Smooth muscle cell (in vitro differentiated cells): ENCODE data around the gene KCNK7. TPM values are rescaled to one million over a fixed set of nuclear protein-coding genes. Genes with fewer than 3 reads are reported as not detected.

Source experiments
- DNase-seq: peaks from one replicate; lab custom pipeline; 2025; ENCODE audit not compliant: unreplicated experiment; lab: John Stamatoyannopoulos, UW
- H2AFZ ChIP-seq: fragments of 200-600 bp; sonication (generic); 2 replicates; pipeline ENCODE4 v1.6.0; 2016; ENCODE audit warnings: antibody characterized with exemption, low read depth, mild to moderate bottlenecking
- H3F3A ChIP-seq: fragments of 200-600 bp; sonication (generic); 2 replicates; pipeline ENCODE4 v1.6.0; 2017; ENCODE audit warnings: antibody characterized with exemption, low read depth
- H3K27ac ChIP-seq: fragments of 200-600 bp; sonication (generic); 2 replicates; pipeline ENCODE4 v1.5.1; 2016; ENCODE audit warnings: low read depth, mild to moderate bottlenecking
- H3K27me3 ChIP-seq: fragments of 200-600 bp; sonication (generic); 2 replicates; pipeline ENCODE4 v1.6.1; 2016; ENCODE audit warnings: low read depth, mild to moderate bottlenecking
- H3K36me3 ChIP-seq: fragments of 200-600 bp; sonication (generic); 2 replicates; pipeline ENCODE4 v1.5.1; 2016; ENCODE audit warnings: low read depth
- H3K4me1 ChIP-seq: fragments of 200-600 bp; sonication (generic); 2 replicates; pipeline ENCODE4 v1.5.1; 2016; ENCODE audit warnings: low read depth
- H3K4me2 ChIP-seq: fragments of 200-600 bp; sonication (generic); 2 replicates; pipeline ENCODE4 v1.6.0; 2016; ENCODE audit warnings: mild to moderate bottlenecking
- H3K4me3 ChIP-seq: fragments of 200-600 bp; sonication (generic); 2 replicates; pipeline ENCODE4 v1.5.1; 2016; ENCODE audit warnings: mild to moderate bottlenecking
- H3K79me2 ChIP-seq: fragments of 200-600 bp; sonication (generic); 2 replicates; pipeline ENCODE4 v1.6.0; 2016; ENCODE audit warnings: low read depth, mild to moderate bottlenecking
- H3K9ac ChIP-seq: fragments of 200-600 bp; sonication (generic); 2 replicates; pipeline ENCODE4 v1.6.0; 2016; ENCODE audit warnings: low read depth
- H3K9me3 ChIP-seq: fragments of 200-600 bp; sonication (generic); replicated peaks from 2 replicates; pipeline ENCODE4 v1.5.1; 2016; ENCODE audit warnings: low read depth
- H4K20me1 ChIP-seq: fragments of 200-600 bp; sonication (generic); 2 replicates; pipeline ENCODE4 v1.6.0; 2016; ENCODE audit warnings: low read depth
- CTCF ChIP-seq: fragments of 200-600 bp; sonication (generic); IDR thresholded peaks from 2 replicates; pipeline ENCODE4 v1.5.1; 2017; ENCODE audit warnings: borderline replicate concordance, mild to moderate bottlenecking, antibody characterized with exemption; ENCODE audit not compliant: insufficient read depth, poor library complexity, severe bottlenecking
- WGBS: methylation state at CpG from one replicate; pipeline ENCODE4 v1.1.7; 2016; ENCODE audit warnings: low lambda C conversion rate; 5-methylcytosine and 5-hydroxymethylcytosine counted together
- polyA plus RNA-seq: library from polyadenylated mRNA; unstranded; fragments of >200 nt; fragmentation: Nextera tagmentation; extraction: Ambion mirVana; gene quantifications from 2 replicates; pipeline ENCODE4 v1.2.1, GENCODE V29; 2016
- total RNA-seq: library from RNA; depleted of rRNA; stranded (reverse); fragments of >200 nt; gene quantifications from 2 replicates; pipeline ENCODE4 v1.2.3, GENCODE V29; 2014

Gene KCNK7
- total and polyA plus RNA-seq, 2 experiments from 2014 or later: not detected

GRCh38 chr11:65634905-65635731 is 39.5 kb upstream of the KCNK7 start:
- DNase-seq: no peak
- Histone ChIP-seq H2AFZ (no peak overlapping the region), H3K4me1 (peaks cover 13% of the 10 kb centered on the region), H3K4me2 (no peak overlapping the region), H3K27me3 (no peaks in the 10 kb centered on the region), H3K27ac (no peak overlapping the region), H3K36me3 (no peaks in the 10 kb centered on the region), H3K9ac (no peak overlapping the region), H4K20me1 (peaks cover 14% of the 10 kb centered on the region), H3K79me2 (no peaks in the 10 kb centered on the region), H3K9me3 (no peaks in the 10 kb centered on the region), H3K4me3 (no peak overlapping the region), H3F3A (peaks cover 11% of the 10 kb centered on the region)
- no peak for TF ChIP-seq CTCF
- 96% methylated on average over 36 of the region's 46 CpGs for WGBS

GRCh38 chr11:65634440-65634839 is 38.8 kb upstream of the KCNK7 start:
- Histone ChIP-seq H3K27me3 (no peaks in the 10 kb centered on the region), H2AFZ (no peak overlapping the region), H3K9me3 (no peaks in the 10 kb centered on the region), H3K4me2 (no peak overlapping the region), H3K36me3 (no peaks in the 10 kb centered on the region), H3K4me1 (peaks cover 13% of the 10 kb centered on the region), H4K20me1 (peaks cover 14% of the 10 kb centered on the region), H3K79me2 (no peaks in the 10 kb centered on the region), H3F3A (peaks cover 11% of the 10 kb centered on the region), H3K9ac (no peak overlapping the region), H3K27ac (no peak overlapping the region), H3K4me3 (no peak overlapping the region)
- no peak for DNase-seq
- no peak for TF ChIP-seq CTCF
- WGBS: 97% methylated on average over 11 of the region's 11 CpGs

GRCh38 chr11:65634109-65634436 is 38.5 kb upstream of the KCNK7 start:
- 97% methylated on average over 14 of the region's 14 CpGs for WGBS
- no peaks in the 10 kb centered on the region for H3K27me3 ChIP-seq
- no peak overlapping the region for H3K4me2 ChIP-seq
- H2AFZ ChIP-seq: no peak overlapping the region
- H3K79me2 ChIP-seq: no peaks in the 10 kb centered on the region
- no peaks in the 10 kb centered on the region for H3K9me3 ChIP-seq
- no peak for DNase-seq
- no peak overlapping the region for H3K27ac ChIP-seq
- H3K9ac ChIP-seq: no peak overlapping the region
- no peak for TF ChIP-seq CTCF
- H3K36me3 ChIP-seq: no peaks in the 10 kb centered on the region
- peaks cover 14% of the 10 kb centered on the region for H4K20me1 ChIP-seq
- peaks cover 13% of the 10 kb centered on the region for H3K4me1 ChIP-seq
- peaks cover 11% of the 10 kb centered on the region for H3F3A ChIP-seq
- H3K4me3 ChIP-seq: no peak overlapping the region
